WI38 (cell line): ENCODE results near the gene SIGLEC12.
"Not testable (repeated sequence)": the region's sequence is repeated elsewhere in the genome, so short reads cannot be mapped to it uniquely, and the experiment has no call there.

Experiments used
- H3K4me3 ChIP-seq: 2 replicates; pipeline ENCODE4 v1.5.1; 2011; ENCODE audit warnings: low read depth, mild to moderate bottlenecking, control low read depth, low read length
- CTCF ChIP-seq: IDR thresholded peaks from 2 replicates; pipeline ENCODE4 v1.5.1; 2012; ENCODE audit warnings: low read depth, mild to moderate bottlenecking, control low read depth, low read length

Gene SIGLEC12

DNA sequence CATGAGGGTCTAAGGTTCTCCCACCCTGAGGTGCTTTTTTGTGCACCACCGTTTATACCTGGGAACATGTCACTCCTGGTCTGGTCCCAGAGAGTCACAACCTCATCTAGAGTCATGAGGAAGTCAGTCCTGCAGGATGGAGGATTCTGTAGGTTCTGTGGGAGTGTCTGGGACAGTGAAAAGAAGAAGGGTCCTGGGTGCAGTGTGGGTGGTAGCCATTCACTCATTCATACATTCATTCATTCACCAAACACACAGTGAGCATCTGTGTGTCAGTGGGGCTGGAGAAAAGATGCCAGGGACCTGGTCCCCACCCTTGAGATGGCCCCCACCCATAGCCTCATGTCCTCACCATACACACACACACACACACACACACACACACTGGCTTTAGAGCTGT lies 32.0 kb downstream of the SIGLEC12 start:
- H3K4me3 ChIP-seq = no peak overlapping the region
- no peak for TF ChIP-seq CTCF

DNA sequence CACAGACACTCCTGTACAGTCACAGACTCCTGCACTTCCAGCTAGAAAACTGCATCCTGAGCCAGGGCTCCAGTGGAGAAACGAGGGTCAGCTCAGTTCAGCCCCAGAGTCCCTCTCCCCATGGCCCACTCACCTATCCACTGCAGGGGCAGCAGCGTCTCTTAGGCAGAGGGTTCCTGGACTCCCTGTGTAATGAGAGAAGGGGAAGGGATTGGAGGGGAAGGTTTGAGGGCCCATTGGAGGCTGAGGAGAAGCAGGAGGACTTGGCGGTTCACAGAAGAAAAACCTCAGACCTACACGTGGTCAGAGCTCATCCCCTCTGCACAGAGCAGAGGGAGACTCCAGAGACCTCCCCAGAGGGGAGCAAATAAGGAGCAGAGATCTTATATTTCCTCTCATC lies 32.4 kb downstream of the SIGLEC12 start:
- no peak for TF ChIP-seq CTCF
- no peak overlapping the region for H3K4me3 ChIP-seq

DNA sequence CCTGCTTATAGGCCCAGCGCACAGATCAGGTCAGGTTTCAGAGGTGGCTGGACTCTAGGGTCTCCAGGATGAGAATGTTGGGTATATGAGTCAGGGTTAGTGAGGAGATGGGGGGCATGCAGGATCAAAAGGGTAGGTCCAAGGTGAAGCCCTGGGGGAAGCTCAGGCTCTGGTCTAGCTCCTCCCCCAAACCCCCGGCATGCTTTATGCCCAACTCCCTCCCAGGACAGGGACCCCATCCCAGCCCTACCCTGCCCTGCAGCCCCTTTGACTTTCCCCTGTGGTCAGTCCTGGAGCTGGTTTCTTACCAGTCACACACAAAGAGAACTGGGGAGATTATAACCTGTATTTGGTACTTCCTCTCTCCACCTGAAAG lies 33.1 kb downstream of the SIGLEC12 start:
- no peak for TF ChIP-seq CTCF
- H3K4me3 ChIP-seq = no peak overlapping the region

- no peak overlapping the region for H3K4me3 ChIP-seq
- no peak for TF ChIP-seq CTCF
Observed at GRCh38 chr19:51467864-51468544, 33.6 kb downstream of the SIGLEC12 start.

DNA sequence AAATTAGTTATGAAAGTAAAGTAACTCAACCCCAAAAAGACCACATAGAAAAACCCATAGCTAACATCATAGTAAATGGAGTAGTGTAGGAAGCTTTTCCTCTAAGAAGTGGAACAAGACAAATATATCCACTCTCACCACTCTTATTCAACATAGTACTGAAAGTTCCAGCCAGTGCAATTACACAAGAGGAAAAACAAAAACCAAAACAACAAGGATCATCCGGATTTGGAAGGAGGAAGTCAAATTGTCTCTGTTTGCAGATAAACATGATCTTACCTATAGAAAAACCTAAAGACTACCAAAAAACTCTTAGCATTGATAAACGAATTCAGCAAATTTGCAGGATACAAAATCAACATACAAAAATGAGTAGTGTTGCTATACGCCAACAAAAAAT lies 34.9 kb downstream of the SIGLEC12 start:
- no peak for TF ChIP-seq CTCF
- H3K4me3 ChIP-seq = no peak overlapping the region

GRCh38 chr19:51463976-51464581 lies 37.5 kb downstream of the SIGLEC12 start:
- not testable (repeated sequence) for H3K4me3 ChIP-seq

DNA sequence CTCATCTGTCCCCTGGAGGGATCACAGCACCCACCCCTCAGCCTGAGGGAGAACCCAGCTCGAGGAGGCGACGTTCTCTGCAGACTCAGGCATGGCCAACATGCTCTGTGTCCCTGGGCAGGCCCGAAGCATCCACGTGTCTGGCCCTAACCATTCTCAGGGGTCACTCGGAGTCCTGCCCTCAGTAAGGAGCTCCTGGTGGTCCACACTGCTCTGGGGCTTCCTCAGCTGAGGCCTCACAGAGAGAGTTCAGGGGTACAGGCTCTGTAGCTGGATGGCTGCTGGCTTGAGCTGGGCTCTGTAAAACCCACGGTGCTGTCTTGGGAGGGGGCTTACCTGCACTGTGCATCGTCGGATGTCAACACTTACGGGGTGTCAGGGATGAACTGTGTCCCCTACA lies 38.9 kb downstream of the SIGLEC12 start:
- H3K4me3 ChIP-seq = no peak overlapping the region

More for the DNA sequence above, 38.9 kb downstream of the SIGLEC12 start:
- no peak for TF ChIP-seq CTCF
